H1 (cell line): Measurements from ENCODE around the gene RNF151. TPM values are rescaled to one million over a fixed set of nuclear protein-coding genes. Genes with fewer than 3 reads are reported as not detected.

ENCODE experiments used
- ASH2L ChIP-seq: fragments of 200-600, 300-600 bp; sonication (generic); IDR thresholded peaks from one replicate; pipeline ENCODE4 v1.7.1; 2017; ENCODE audit warnings: low read length
- ATF2 ChIP-seq: IDR thresholded peaks from 2 replicates; pipeline ENCODE4 v1.6.1; 2012; ENCODE audit warnings: low read length, inconsistent platforms
- BCL11A ChIP-seq, 2 experiments: IDR thresholded peaks; one replicate each; pipeline ENCODE4 v1.6.1; 2011; ENCODE audit warnings: low read depth in 2 of 2, low read length in 2 of 2, mild to moderate bottlenecking in 2 of 2
- CHD2 ChIP-seq: IDR thresholded peaks from 2 replicates; pipeline ENCODE4 v1.6.1; 2012; ENCODE audit warnings: low read length, improper control_type of control experiment
- GABPA ChIP-seq: IDR thresholded peaks from 2 replicates; pipeline ENCODE4 v1.6.1; 2011; ENCODE audit warnings: mild to moderate bottlenecking, low read length, moderate library complexity, borderline replicate concordance; ENCODE audit not compliant: insufficient read depth
- HDAC2 ChIP-seq, 2 experiments: fragments of 300-600 bp in 1 of 2; sonication (generic) in 1 of 2; IDR thresholded peaks; 2 replicates each; pipeline ENCODE4 v1.6.1; 2011 to 2012; ENCODE audit warnings: low read depth in 2 of 2, low read length in 2 of 2, mild to moderate bottlenecking in 2 of 2, moderate library complexity in 2 of 2, borderline replicate concordance in 1 of 2, inconsistent platforms in 1 of 2
- KDM1A ChIP-seq: fragments of 200-600, 300-600 bp; sonication (generic); IDR thresholded peaks from 2 replicates; pipeline ENCODE4 v1.7.1; 2016; ENCODE audit warnings: mild to moderate bottlenecking, low read length, borderline replicate concordance
- NRF1 ChIP-seq: IDR thresholded peaks from 2 replicates; pipeline ENCODE4 v1.6.1; 2011; ENCODE audit warnings: mild to moderate bottlenecking, low read depth, low read length, improper control_type of control experiment
- POU5F1 ChIP-seq: IDR thresholded peaks from 2 replicates; pipeline ENCODE4 v1.6.1; 2011; ENCODE audit warnings: low read depth, mild to moderate bottlenecking, low read length, moderate library complexity
- RAD21 ChIP-seq, 2 experiments: IDR thresholded peaks in 1 of 2; conservative IDR thresholded peaks in 1 of 2; 2 replicates each; pipeline ENCODE4 v1.6.1; 2011; ENCODE audit warnings: low read depth in 2 of 2, low read length in 2 of 2, improper control_type of control experiment in 1 of 2, inconsistent platforms in 1 of 2, mild to moderate bottlenecking in 1 of 2, moderate library complexity in 1 of 2
- RFX5 ChIP-seq: IDR thresholded peaks from 2 replicates; pipeline ENCODE4 v1.6.1; 2011; ENCODE audit warnings: low read depth, low read length, improper control_type of control experiment, borderline replicate concordance
- RXRA ChIP-seq: IDR thresholded peaks from 2 replicates; pipeline ENCODE4 v1.6.1; 2011; ENCODE audit warnings: low read depth, mild to moderate bottlenecking, low read length, moderate library complexity; ENCODE audit not compliant: insufficient read depth
- SIN3A ChIP-seq, 2 experiments: IDR thresholded peaks in 1 of 2; conservative IDR thresholded peaks in 1 of 2; 2 replicates each; pipeline ENCODE4 v1.6.1; 2011 to 2012; ENCODE audit warnings: low read length in 2 of 2, improper control_type of control experiment in 1 of 2, low read depth in 1 of 2, mild to moderate bottlenecking in 1 of 2
- SIX5 ChIP-seq: IDR thresholded peaks from 2 replicates; pipeline ENCODE4 v1.6.1; 2011; ENCODE audit warnings: mild to moderate bottlenecking, low read depth, low read length
- SP2 ChIP-seq: IDR thresholded peaks from 2 replicates; pipeline ENCODE4 v1.6.1; 2012; ENCODE audit warnings: mild to moderate bottlenecking, low read length, inconsistent platforms
- SRF ChIP-seq: IDR thresholded peaks from 2 replicates; pipeline ENCODE4 v1.6.1; 2011; ENCODE audit warnings: mild to moderate bottlenecking, low read depth, low read length, moderate library complexity
- SUZ12 ChIP-seq: fragments of 200-600 bp; sonication (generic); IDR thresholded peaks from 2 replicates; pipeline ENCODE4 v1.6.1; 2012; ENCODE audit warnings: mild to moderate bottlenecking, inconsistent platforms, low read length, moderate library complexity, mixed read lengths
- TAF7 ChIP-seq: optimal IDR thresholded peaks from 2 replicates; pipeline ENCODE3; 2011; ENCODE audit warnings: low read depth, mild to moderate bottlenecking, inconsistent platforms, low read length, moderate library complexity, borderline replicate concordance
- TCF12 ChIP-seq: IDR thresholded peaks from 2 replicates; pipeline ENCODE4 v1.6.1; 2011; ENCODE audit warnings: low read depth, mild to moderate bottlenecking, low read length
- YY1 ChIP-seq: IDR thresholded peaks from 2 replicates; pipeline ENCODE4 v1.6.1; 2011; ENCODE audit warnings: low read depth, mild to moderate bottlenecking, low read length
- polyA plus RNA-seq, 7 experiments: library from polyadenylated mRNA; depleted of rRNA in 3 of 7; stranded (reverse) in 5 of 7; unstranded in 2 of 7; fragments of >200 nt in 5 of 7; fragments of 200-250 nt in 2 of 7; gene quantifications; 1 replicate in 5 of 7; 2 replicates in 1 of 7; 4 replicates in 1 of 7; pipeline versions ENCODE4 v1.2.1 to v1.2.3, GENCODE V29; 2011 to 2013; ENCODE audit warnings: missing spikeins in 2 of 7, mixed read lengths in 2 of 7
- total RNA-seq: library from RNA; stranded (reverse); fragmentation: NEBNext Ultra II Directional; extraction: Animal tissue kit (Norgen Biotek cat#: 25700); gene quantifications from 2 replicates; pipeline ENCODE4 v1.2.1, GENCODE V29; 2021
- TF ChIP-seq, protein P1 (sequence below): IDR thresholded peaks from 2 replicates; pipeline ENCODE4 v1.6.1; 2012; ENCODE audit warnings: inconsistent platforms

RNF151 gene
- total and polyA plus RNA-seq, 2 of the 8 experiments (the other 6 are each of a cell fraction or from before 2014, with no cell fraction given): not detected

- TF ChIP-seq NRF1: no peak
- TF ChIP-seq TCF12: no peak
- 0 out of 4 replicates have a peak, but pooled peaks of 1 of the 2 experiments have one; percentile 44 for TF ChIP-seq SIN3A (conservative IDR thresholded peaks at IDR 0.05 in 1 of 2, IDR thresholded peaks at IDR 0.05 in 1 of 2; ENCODE audit: low read depth in 1 of 2, low read length in 2 of 2)
- no peak for TF ChIP-seq SIX5
- 0 out of 2 replicates have a peak, but pooled peaks have one; percentile 41 for TF ChIP-seq YY1
- TF ChIP-seq ASH2L: no peak
- no peak for TF ChIP-seq TAF7
- TF ChIP-seq KDM1A: no peak
- TF ChIP-seq RFX5: no peak
- no peak for TF ChIP-seq BCL11A (IDR thresholded peaks at IDR 0.05; ENCODE audit: low read depth in 2 of 2, low read length in 2 of 2)
- TF ChIP-seq, protein P1, sequence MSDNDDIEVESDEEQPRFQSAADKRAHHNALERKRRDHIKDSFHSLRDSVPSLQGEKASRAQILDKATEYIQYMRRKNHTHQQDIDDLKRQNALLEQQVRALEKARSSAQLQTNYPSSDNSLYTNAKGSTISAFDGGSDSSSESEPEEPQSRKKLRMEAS: 0 out of 2 replicates have a peak, but pooled peaks have one; percentile 27
- TF ChIP-seq POU5F1: no peak
- TF ChIP-seq ATF2: no peak
- TF ChIP-seq GABPA: peak; percentile 56; the same call in 1 of the 2 replicates
- TF ChIP-seq SP2: no peak
- no peak for TF ChIP-seq SUZ12
- no peak for TF ChIP-seq HDAC2 (IDR thresholded peaks at IDR 0.05; ENCODE audit: borderline replicate concordance in 1 of 2, low read depth in 2 of 2, low read length in 2 of 2)
- TF ChIP-seq RAD21 (IDR thresholded peaks at IDR 0.05 in 1 of 2, conservative IDR thresholded peaks at IDR 0.05 in 1 of 2; ENCODE audit: low read depth in 2 of 2, low read length in 2 of 2): peak; percentile 28 to 45; a peak in 2 of 4 replicates
- no peak for TF ChIP-seq SRF
- no peak for TF ChIP-seq RXRA
- TF ChIP-seq CHD2: no peak
These were observed 43.2 kb upstream of the RNF151 start (continued) for GRCh38 chr16:1923299-1924034.
